Measurements from ENCODE around the gene RBM46.

RBM46 gene, protein sequence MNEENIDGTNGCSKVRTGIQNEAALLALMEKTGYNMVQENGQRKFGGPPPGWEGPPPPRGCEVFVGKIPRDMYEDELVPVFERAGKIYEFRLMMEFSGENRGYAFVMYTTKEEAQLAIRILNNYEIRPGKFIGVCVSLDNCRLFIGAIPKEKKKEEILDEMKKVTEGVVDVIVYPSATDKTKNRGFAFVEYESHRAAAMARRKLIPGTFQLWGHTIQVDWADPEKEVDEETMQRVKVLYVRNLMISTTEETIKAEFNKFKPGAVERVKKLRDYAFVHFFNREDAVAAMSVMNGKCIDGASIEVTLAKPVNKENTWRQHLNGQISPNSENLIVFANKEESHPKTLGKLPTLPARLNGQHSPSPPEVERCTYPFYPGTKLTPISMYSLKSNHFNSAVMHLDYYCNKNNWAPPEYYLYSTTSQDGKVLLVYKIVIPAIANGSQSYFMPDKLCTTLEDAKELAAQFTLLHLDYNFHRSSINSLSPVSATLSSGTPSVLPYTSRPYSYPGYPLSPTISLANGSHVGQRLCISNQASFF

DNA sequence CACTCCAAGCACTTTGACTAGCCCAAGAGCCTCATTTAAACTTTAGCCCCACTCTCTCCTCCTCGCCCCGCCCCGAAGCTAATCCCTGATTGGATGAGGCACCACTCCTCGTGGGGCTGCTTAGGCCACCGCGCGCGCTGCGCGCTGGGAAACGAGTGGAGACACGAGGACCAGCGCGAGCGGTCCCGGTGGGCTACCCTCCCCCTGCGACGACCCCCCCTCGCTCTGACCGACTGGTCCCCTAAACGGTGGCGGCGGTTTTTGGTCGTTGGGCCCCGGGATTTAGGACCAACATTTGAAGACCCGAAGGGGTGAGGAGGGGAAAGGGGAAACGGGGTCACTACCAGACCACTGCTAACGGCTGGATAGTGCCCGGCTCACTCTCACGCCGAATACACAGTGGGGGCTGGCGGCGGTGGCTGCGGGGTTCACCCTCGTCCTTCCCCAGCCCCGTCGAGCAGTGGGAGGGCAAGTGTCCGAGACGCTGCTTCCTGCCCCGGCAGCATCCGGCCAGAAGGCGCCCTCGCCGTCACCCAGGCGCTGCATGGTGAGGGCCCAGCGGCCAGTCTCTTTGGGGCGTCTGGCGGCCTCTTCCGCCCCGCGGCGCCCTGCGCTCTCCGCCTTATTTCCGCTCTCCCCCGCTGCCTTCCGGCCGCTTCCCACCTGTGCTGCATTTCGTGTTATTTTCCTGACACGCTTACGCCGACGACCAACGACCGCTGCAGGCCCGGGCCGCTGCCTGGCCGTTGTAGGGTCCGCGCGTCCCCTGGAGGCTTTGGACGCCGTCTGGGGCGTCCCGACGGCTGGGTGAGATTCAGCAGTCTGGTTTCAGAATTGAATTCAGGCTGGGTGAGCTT, at the start of gene RBM46:
RBM46 (plus strand) TSS at position 147 of the 857 bp plus-strand sequence. CDS start 15,481 bp downstream, outside the sequence.
- DNase-seq (ENCODE audit: low read depth): no peak

GRCh38 chr4:154731756-154732155, 49.3 kb upstream of the RBM46 start:
- DNase-seq (ENCODE audit: low read depth): no peak

DNA sequence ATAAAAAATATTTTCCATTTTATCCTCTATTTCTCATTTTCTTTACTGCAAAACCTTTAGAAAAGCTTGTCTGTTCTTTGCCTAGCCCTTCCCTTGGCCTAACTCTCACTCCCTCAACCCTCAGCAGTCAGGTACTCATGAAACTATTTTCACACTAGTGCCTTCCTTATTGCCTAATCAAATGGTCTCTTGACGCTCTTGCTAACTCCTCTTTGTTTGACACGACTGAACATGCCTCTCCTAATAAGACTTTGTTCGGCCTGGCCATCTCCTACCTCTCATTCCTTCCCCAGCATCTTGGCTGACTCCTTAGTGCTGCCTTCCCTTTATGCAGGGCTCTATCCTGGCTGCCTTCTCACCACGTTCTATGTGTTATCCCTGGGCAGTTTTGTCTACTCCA, 48.4 kb upstream of the RBM46 start:
- no peak for DNase-seq (ENCODE audit: low read depth)

DNA sequence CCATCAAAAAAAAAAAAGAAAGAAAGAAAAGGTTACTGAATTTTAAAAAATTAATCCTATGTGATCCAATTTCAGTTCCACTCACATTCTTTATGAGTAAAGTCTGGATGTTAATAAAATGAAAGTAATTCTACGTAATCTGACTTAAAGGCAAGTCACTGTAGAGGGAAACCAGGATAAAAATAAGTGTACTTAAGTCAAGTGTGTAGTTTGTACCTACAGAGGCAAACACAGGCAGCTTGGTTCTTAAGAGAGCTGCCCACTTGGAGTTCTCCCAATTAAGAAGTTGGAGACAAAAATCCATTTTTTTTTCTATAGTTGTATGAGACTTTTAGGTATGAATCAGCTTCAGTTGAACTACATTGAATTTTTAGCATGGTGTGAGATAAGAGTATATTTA, 44.3 kb upstream of the RBM46 start:
- DNase-seq (ENCODE audit: low read depth): no peak

- no peak for DNase-seq (ENCODE audit: low read depth)
Observed at GRCh38 chr4:154738426-154738825, 42.6 kb upstream of the RBM46 start.

DNA sequence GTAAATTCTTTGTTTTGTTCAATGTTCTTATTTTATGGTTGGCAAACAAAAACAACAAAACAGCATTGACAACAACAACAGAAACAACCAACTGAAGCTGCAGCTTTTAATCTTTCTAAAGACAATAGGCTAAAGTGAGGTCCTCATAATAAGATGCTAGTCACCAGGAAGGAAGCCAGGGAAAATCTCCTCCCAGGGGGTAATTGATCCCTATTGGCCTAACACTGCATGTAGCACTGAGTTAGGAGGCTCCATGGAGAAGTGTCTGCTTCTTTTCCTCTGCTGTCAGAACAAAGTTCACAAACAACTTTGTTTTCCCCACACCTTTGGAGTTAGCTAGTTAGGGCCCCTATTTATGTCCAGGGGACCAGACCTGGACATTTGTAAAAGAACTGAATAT, 42.0 kb upstream of the RBM46 start:
- no peak for DNase-seq (ENCODE audit: low read depth)

DNA sequence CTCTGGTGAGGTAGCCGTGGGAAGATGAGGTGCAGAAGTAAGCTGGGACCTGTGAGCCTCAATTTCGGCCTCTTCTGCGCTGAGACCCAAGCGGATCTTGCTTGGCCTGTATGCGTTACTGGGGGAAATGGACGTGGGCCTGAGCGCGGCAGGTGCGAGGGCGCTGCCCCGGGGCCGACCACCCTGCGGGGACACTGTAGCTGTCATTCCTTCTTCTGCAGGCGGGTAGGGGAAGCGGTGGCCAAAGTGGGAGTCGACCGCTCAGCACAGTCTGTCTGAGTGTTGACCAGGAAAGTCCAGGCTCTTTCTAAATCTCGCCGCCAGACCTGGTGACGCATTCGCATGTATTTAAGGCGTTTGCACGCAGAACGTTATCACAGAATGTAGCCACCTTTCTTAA, 40.6 kb upstream of the RBM46 start:
- DNase-seq (ENCODE audit: low read depth): no peak

DNA sequence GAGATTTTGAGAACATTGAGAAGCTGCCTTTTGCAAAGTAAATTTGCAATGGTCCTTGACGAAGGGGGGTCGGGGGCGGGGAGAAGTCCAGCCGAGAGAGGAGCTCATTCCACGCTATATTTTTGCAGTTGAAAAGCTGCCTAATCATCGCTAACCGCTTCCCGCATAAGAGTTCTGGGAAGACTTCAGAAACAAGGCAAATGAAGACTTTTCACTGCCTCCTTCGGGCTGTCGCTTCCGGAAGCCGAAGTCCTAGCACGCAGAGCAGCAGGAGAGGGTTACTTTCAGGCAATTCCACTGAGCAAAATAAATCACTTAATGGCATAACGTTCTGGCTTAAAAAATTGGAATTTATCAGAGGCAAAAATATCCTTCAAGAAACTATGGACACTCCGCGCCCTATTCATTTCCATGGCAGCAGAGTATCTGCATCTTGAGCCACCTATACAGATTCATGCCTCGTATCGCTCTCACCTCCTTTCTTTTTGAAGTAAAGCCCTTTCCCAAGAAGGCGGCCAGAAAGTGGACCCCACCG, 39.9 kb upstream of the RBM46 start:
- DNase-seq (ENCODE audit: low read depth): no peak

DNA sequence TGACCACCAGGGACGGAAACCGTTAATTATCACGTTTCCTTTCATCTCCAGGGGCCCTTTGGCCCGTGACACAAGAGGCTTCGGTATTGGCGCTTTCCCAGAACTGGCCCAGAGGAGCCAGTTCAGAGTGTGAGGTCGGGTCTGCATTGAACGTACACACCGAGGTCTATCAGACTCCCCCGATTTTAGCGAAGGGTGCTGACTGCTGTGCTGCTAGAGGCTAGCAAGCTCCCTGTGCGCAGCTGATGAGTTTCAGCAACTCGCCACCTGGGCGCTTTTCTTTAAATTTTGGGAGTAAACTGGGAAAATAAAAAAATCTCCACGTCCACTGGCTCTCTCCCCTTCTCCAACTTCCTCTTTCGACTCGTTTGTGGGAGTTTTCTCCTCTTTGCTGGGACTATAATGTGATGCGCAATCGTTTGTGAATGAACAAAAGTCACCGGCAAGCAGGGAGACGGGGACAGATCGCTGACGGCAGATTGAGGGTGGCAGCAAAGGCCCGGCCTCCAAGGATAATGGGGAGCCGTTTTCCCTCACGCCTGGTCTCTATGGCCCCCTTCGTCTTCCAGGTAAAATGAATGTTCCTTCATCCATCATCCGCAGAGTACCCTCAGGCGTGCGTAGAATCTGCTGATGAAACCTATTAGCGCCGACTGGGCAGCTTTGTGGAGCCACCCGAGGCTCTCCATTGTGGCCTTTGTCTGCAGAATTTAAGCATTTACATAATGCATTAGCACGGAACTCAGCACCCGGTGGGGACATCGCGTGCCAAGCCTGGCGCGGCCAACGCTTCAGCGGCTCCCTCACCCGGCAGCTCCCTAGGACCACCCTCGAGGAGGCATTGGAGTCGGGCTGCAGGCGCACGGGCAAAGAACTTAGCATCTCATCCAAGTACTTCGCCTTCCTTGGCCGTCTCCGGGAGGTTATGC, 38.9 kb upstream of the RBM46 start:
- no peak for DNase-seq (ENCODE audit: low read depth)

DNA sequence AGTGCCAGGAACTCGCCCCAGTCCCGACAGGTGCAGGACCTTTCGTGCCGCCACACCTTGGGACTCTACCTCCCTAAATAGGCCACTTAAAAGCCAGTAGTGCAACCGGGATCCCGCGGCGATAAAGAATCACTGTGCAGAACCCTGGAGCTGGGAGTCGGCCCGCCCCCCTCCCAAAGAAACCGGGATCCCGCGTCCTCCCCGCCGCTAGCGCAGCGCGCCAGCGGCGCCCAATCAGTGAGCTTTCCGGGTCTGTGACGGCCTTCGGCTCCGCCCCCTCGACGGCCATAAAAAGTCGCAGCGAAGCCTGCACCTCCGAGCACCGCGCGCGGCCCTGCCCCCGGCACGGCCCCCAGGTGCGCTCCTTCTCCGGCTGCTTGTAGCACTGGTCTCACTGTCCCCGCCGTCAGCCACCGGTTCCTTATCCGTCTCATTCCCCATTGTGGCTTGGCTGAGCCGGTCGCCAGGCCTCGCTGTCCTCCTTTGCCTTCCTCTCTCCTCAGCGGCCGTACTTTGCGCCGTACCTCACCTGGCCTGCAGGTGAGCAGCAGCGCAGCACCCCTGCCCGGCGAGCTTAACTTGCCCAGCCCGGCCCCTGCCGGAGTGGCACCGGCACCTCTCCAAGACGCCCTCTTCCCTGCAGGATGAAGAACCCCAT, 37.3 kb upstream of the RBM46 start, which contains the start of gene LRAT:
LRAT (plus strand) TSS at position 318 of the 658 bp plus-strand sequence; CDS start at position 645, 327 bp downstream.
- DNase-seq (ENCODE audit: low read depth): no peak

DNA sequence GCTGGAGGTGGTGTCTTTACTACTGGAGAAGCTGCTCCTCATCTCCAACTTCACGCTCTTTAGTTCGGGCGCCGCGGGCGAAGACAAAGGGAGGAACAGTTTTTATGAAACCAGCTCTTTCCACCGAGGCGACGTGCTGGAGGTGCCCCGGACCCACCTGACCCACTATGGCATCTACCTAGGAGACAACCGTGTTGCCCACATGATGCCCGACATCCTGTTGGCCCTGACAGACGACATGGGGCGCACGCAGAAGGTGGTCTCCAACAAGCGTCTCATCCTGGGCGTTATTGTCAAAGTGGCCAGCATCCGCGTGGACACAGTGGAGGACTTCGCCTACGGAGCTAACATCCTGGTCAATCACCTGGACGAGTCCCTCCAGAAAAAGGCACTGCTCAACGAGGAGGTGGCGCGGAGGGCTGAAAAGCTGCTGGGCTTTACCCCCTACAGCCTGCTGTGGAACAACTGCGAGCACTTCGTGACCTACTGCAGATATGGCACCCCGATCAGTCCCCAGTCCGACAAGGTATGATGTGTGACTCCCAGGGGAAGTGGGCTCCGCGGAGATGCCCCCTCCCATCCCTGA, 36.6 kb upstream of the RBM46 start:
- no peak for DNase-seq (ENCODE audit: low read depth)

DNA sequence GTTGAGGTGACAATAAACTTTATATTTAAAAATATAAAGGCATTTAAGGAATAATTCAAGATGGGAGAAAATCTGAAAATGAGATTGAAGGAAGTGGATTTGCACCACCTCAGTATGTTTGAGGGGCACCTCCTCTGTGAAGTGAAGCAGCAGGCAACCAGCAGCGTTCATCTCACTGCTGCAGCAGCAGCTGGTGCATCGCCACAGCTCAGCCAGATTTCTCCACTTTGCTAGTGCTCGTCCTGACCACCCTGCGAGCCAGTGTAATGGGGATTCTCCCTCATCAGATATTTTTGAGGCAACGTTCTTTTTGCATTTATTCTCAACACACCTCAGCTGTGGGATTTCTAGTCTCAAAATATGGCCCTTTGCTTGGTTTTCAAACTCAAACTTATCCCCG, 23.4 kb upstream of the RBM46 start:
- DNase-seq (ENCODE audit: low read depth): no peak

- no peak for DNase-seq (ENCODE audit: low read depth)
Observed at GRCh38 chr4:154760895-154761294, 20.2 kb upstream of the RBM46 start.

- DNase-seq (ENCODE audit: low read depth): no peak
Observed at GRCh38 chr4:154778264-154778663, 2.8 kb upstream of the RBM46 start.

GRCh38 chr4:154779362-154779947, 1.6 kb upstream of the RBM46 start:
- DNase-seq (ENCODE audit: low read depth): no peak

- no peak for DNase-seq (ENCODE audit: low read depth)
Observed at GRCh38 chr4:154781983-154782293, 866 bp downstream of the RBM46 start.

DNA sequence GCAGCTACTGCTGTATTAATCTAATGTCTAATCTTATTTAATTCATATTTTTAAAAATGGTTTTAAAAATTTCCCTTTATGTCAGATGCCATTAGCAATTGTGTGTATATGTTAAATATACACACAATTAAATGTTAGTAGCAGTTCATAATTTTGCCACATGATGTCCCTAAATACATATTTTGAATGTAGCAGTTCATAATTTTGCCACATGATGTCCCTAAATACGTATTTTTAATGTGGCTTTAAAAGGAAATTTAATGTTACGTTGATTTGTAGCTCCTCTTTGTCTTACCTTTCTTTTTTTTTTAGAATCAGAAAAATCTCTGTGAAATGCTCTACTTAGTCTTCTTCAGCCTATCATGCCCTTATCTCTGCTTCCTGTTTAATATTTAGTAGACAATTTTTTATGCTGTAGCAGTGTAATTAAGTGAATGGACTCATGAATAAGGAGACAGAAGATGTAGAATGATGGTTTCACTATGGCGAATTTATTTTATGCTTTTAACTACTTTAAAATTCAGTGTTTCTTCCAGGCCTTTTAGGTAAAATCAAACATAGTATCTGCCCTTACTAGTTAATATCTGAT, 26.1 kb downstream of the RBM46 start:
- DNase-seq (ENCODE audit: low read depth): peak; percentile 33

GRCh38 chr4:154818230-154818629, 37.2 kb downstream of the RBM46 start:
- DNase-seq (ENCODE audit: low read depth): no peak

- peak; percentile 64 for DNase-seq (ENCODE audit: low read depth)
Observed at GRCh38 chr4:154822775-154823174, 41.7 kb downstream of the RBM46 start.

DNA sequence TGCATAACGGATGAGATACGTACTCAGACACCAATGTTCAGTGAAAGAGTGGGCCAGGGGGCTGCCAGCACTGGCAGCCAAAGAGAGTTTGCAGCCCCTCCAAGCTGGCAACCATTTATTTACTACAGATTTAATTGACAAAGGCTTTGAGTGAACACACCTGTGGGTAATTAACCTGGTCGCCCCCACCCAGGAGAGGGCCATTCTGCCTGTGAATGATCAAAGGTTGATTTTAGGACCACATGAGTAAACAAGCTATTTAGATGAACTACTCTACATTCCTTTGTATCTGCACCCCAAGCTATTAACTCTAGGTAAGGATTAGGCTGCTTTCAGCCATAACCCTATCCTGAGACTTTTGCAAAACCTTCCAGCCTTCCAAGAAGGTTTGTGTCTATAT, 55.0 kb downstream of the RBM46 start:
- DNase-seq (ENCODE audit: low read depth): no peak

All from HS-5 (cell line).